Activated CD4-positive, alpha-beta T cell treated with anti-CD3 and anti-CD28 coated beads, Interleukin-2, amount 10 ng/mL, durations not matched to agents 24 days and 14 days (primary cell): ENCODE results near the gene HOXB2. TPM values are rescaled to one million over a fixed set of nuclear protein-coding genes. Genes with fewer than 3 reads are reported as not detected.

ENCODE experiments used
- total RNA-seq: library from RNA; stranded (reverse); gene quantifications from 2 replicates; pipeline ENCODE4 v1.2.3, GENCODE V29; 2022

HOXB2 gene
- total RNA-seq, 1 donor from 2014 or later = 28.1 TPM

Other genes with a start within 250 kb of the HOXB2 start
- gene SKAP1, start 114.9 kb downstream of the HOXB2 start, total RNA-seq = 59.3 and 63.1 TPM in 2 replicates
- not detected in 2 replicates for gene HOXB1, start 14.1 kb downstream of the HOXB2 start, total RNA-seq
- 3.1 and 3.6 TPM in 2 replicates for gene HOXB4, start 33.2 kb upstream of the HOXB2 start, total RNA-seq
- 3.6 and 3.7 TPM in 2 replicates for gene HOXB3, start 45.1 kb upstream of the HOXB2 start, total RNA-seq
- gene HOXB5, start 48.7 kb upstream of the HOXB2 start, total RNA-seq = not detected in 2 replicates
- 0.33 and 0.36 TPM in 2 replicates for gene HOXB6, start 59.9 kb upstream of the HOXB2 start, total RNA-seq
- 0.30 and 0.36 TPM in 2 replicates for gene HOXB7, start 65.9 kb upstream of the HOXB2 start, total RNA-seq
- not detected in 2 replicates for gene HOXB8, start 70.2 kb upstream of the HOXB2 start, total RNA-seq
- gene HOXB9, start 81.2 kb upstream of the HOXB2 start, total RNA-seq = 0.21 and 0.30 TPM in 2 replicates
- gene PRAC1, start 177.4 kb upstream of the HOXB2 start, total RNA-seq = not detected in 2 replicates
- not detected in 2 replicates for gene PRAC2, start 178.1 kb upstream of the HOXB2 start, total RNA-seq
- not detected in 2 replicates for gene HOXB13, start 183.6 kb upstream of the HOXB2 start, total RNA-seq